Stimulated activated CD4-positive, alpha-beta T cell treated with anti-CD3 and anti-CD28 coated beads, Interleukin-1b, Interleukin-23, amount 100 ng/mL, for 48 hours (primary cell): ENCODE measurements around the gene RAB6B.

Experiments used
- DNase-seq: peaks from one replicate; pipeline ENCODE4 v3.0.0-alpha.2; 2020

Gene RAB6B

GRCh38 chr3:133894353-133895207 lies 1.1 kb downstream of the RAB6B start:
- DNase-seq: no peak

GRCh38 chr3:133893683-133894352 lies 1.9 kb downstream of the RAB6B start:
- DNase-seq: no peak

- DNase-seq: no peak
Measured at GRCh38 chr3:133892541-133893231, 3.0 kb downstream of the RAB6B start.

GRCh38 chr3:133891662-133892378 lies 3.9 kb downstream of the RAB6B start:
- no peak for DNase-seq

- no peak for DNase-seq
Measured at GRCh38 chr3:133890972-133891644, 4.6 kb downstream of the RAB6B start.

- no peak for DNase-seq
Measured at GRCh38 chr3:133890037-133890436, 5.6 kb downstream of the RAB6B start.

- DNase-seq: no peak
Measured at GRCh38 chr3:133888726-133889340, 6.8 kb downstream of the RAB6B start.

- no peak for DNase-seq
Measured at GRCh38 chr3:133887803-133888703, 7.6 kb downstream of the RAB6B start.

GRCh38 chr3:133887074-133887802 lies 8.4 kb downstream of the RAB6B start:
- DNase-seq: no peak

GRCh38 chr3:133886031-133886722 lies 9.5 kb downstream of the RAB6B start:
- DNase-seq: no peak

- no peak for DNase-seq
Measured at GRCh38 chr3:133884887-133885711, 10.6 kb downstream of the RAB6B start.

- no peak for DNase-seq
Measured at GRCh38 chr3:133884054-133884886, 11.4 kb downstream of the RAB6B start.

GRCh38 chr3:133883641-133884040 lies 12.0 kb downstream of the RAB6B start:
- no peak for DNase-seq

- no peak for DNase-seq
Measured at GRCh38 chr3:133882986-133883586, 12.6 kb downstream of the RAB6B start.

- DNase-seq: peak; percentile 20
Measured at GRCh38 chr3:133881939-133882825, 13.5 kb downstream of the RAB6B start.

- no peak for DNase-seq
Measured at GRCh38 chr3:133881492-133881891, 14.2 kb downstream of the RAB6B start.
